Neural progenitor cell (in vitro differentiated cells): Measurements from ENCODE around the gene TRPM2. TPM values are rescaled to one million over a fixed set of nuclear protein-coding genes. Genes with fewer than 3 reads are reported as not detected.

Experiments
- DNase-seq: peaks from one replicate; pipeline ENCODE4 v3.0.0-alpha.2; 2016; ENCODE audit warnings: low spot score
- H2AFZ ChIP-seq: fragments of 200-600 bp; sonication (generic); replicated peaks from 2 replicates; pipeline ENCODE4 v1.6.1; 2016; ENCODE audit warnings: antibody characterized with exemption
- H3F3A ChIP-seq: fragments of 200-600 bp; sonication (generic); 2 replicates; pipeline ENCODE4 v1.6.1; 2016; ENCODE audit warnings: antibody characterized with exemption, low read depth
- H3K27ac ChIP-seq: fragments of 200-600 bp; sonication (generic); 2 replicates; pipeline ENCODE4 v1.5.1; 2016; ENCODE audit warnings: mild to moderate bottlenecking
- H3K27me3 ChIP-seq: fragments of 200-600 bp; sonication (generic); 2 replicates; pipeline ENCODE4 v1.6.1; 2016; ENCODE audit warnings: mild to moderate bottlenecking, moderate library complexity
- H3K36me3 ChIP-seq: fragments of 200-600 bp; sonication (generic); 2 replicates; pipeline ENCODE4 v1.5.1; 2016
- H3K4me1 ChIP-seq: fragments of 200-600 bp; sonication (generic); 2 replicates; pipeline ENCODE4 v1.6.1; 2016; ENCODE audit warnings: mixed run types
- H3K4me2 ChIP-seq: fragments of 200-600 bp; sonication (generic); 2 replicates; pipeline ENCODE4 v1.6.1; 2016
- H3K4me3 ChIP-seq: fragments of 200-600 bp; sonication (generic); 2 replicates; pipeline ENCODE4 v1.5.1; 2016
- H3K79me2 ChIP-seq: fragments of 200-600 bp; sonication (generic); 2 replicates; pipeline ENCODE4 v1.6.1; 2016; ENCODE audit warnings: low read depth
- H3K9ac ChIP-seq: fragments of 200-600 bp; sonication (generic); 2 replicates; pipeline ENCODE4 v1.6.1; 2016
- H3K9me3 ChIP-seq: fragments of 200-600 bp; sonication (generic); 2 replicates; pipeline ENCODE4 v1.5.1; 2016; ENCODE audit warnings: low read depth
- H4K20me1 ChIP-seq: fragments of 200-600 bp; sonication (generic); 2 replicates; pipeline ENCODE4 v1.6.1; 2016; ENCODE audit warnings: low read depth
- H3K27ac Mint-ChIP-seq: 3 replicates; pipeline ENCODE4 v1.8.0; 2021; ENCODE audit warnings: mixed read lengths
- H3K27me3 Mint-ChIP-seq: 2 replicates; pipeline ENCODE4 v1.8.0; 2022; ENCODE audit warnings: low read depth, mild to moderate bottlenecking, inconsistent platforms, moderate library complexity, mixed read lengths; ENCODE audit not compliant: insufficient read depth
- H3K36me3 Mint-ChIP-seq: 3 replicates; pipeline ENCODE4 v1.8.0; 2021; ENCODE audit warnings: mixed read lengths
- H3K4me1 Mint-ChIP-seq: 3 replicates; pipeline ENCODE4 v1.8.0; 2021; ENCODE audit warnings: mixed read lengths
- H3K4me3 Mint-ChIP-seq: 3 replicates; pipeline ENCODE4 v1.8.0; 2021; ENCODE audit warnings: mild to moderate bottlenecking, moderate library complexity, mixed read lengths
- H3K9me3 Mint-ChIP-seq: 3 replicates; pipeline ENCODE4 v1.8.0; 2020; ENCODE audit warnings: mixed read lengths
- EZH2 ChIP-seq: fragments of 200-600 bp; sonication (generic); IDR thresholded peaks from 2 replicates; pipeline ENCODE4 v1.6.1; 2017; ENCODE audit warnings: antibody characterized with exemption, mild to moderate bottlenecking, moderate library complexity
- EZH2phosphoT487 ChIP-seq: fragments of 200-600 bp; sonication (generic); IDR thresholded peaks from 2 replicates; pipeline ENCODE4 v1.6.1; 2017; ENCODE audit warnings: antibody characterized with exemption
- total RNA-seq: library from RNA; depleted of rRNA; stranded (reverse); fragments of >200 nt; gene quantifications from 2 replicates; pipeline ENCODE4 v1.2.3, GENCODE V29; 2015; ENCODE audit warnings: low replicate concordance
- TF ChIP-seq, protein P1 (sequence below): fragments of 200-600 bp; sonication (generic); IDR thresholded peaks from 2 replicates; pipeline ENCODE4 v1.5.1; 2017; ENCODE audit warnings: antibody characterized with exemption, mild to moderate bottlenecking

TRPM2 gene
- total RNA-seq, 1 donor from 2014 or later = not detected

DNA sequence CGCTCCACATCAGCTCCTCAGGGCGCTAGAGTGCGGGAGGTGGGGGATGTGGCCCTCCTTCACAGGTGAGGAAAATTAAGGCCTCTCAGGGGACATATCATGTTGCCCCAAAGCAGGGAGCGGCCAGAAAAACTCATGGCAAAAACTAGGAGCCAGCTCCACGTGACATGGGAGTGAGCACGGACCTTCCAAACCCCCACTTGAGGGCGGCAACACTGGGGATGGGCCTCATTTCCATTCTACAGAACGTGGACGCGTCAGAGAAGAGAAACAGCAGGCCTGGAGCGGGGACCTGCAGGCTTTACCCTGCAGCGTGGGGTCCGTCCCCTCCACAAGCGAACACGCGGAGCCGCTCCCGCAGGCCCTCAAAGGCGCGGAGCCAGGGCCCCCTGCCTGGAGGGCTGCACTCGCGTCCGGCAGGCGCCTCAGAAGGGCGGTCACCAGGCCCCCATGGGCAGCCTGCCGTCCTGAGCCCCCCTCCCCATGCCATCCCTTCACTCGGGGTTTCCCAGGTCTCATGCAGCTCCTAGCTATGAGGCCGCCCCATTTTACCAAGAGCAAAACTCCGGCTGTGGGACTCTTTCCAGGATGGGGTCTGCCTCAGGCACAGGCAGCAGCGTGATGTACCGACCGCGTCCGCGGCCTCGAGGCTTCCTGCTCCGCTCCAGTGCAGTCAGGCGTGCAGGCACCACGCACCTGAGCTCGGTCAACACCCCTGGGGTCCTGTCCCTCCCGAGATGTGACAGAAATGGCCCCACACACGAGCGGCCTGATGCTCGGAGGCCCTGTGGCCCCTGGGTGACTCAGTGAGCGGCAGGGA, 19.7 kb upstream of the TRPM2 start:
- H3K9me3 Mint-ChIP-seq = no peaks in the 10 kb centered on the region
- peaks cover 15% of the 10 kb centered on the region for H3K4me1 Mint-ChIP-seq

DNA sequence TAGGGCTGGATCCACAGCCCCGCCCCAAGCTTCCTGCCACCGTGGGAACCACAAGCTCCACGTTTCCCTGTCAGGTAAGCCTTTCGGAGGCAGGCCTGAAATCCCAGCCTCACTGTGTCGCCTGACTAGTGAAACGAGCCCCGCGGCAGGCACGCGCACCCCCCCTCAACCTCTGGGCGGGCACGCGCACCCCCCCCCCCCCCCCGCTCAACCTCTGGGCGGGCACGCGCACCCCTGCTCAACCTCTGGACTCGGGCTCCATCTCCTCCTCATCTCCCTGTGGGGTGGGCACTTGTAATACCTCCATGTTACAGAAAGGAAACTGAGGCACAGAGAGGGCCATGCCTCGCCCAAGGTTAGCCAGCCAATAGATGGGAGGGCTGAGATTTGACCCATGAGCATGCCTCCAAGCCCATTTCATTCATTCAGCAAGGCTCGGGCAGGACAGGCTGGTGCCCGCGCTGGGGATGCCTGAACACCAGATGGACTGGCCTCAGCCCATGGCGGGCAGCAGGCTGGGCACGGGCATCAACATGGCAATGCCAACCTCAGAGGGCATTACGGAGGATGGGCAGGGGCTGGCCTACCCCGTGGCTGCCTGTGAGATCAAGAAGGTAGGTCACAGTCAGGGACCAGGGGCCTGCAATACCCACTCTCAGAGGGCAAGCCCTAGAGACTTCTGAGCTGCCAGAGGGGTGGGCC, 18.9 kb upstream of the TRPM2 start:
- no peak for DNase-seq
- no peaks in the 10 kb centered on the region for H3K79me2 ChIP-seq
- H3K9me3 Mint-ChIP-seq = no peaks in the 10 kb centered on the region
- no peak overlapping the region for H3K4me2 ChIP-seq
- no peak overlapping the region for H3K27ac Mint-ChIP-seq
- no peak overlapping the region for H3K4me3 ChIP-seq
- no peak overlapping the region for H3K9ac ChIP-seq
- no peaks in the 10 kb centered on the region for H3K4me1 ChIP-seq
- peaks cover 3% of the 10 kb centered on the region for H3K36me3 Mint-ChIP-seq
- TF ChIP-seq, protein P1, sequence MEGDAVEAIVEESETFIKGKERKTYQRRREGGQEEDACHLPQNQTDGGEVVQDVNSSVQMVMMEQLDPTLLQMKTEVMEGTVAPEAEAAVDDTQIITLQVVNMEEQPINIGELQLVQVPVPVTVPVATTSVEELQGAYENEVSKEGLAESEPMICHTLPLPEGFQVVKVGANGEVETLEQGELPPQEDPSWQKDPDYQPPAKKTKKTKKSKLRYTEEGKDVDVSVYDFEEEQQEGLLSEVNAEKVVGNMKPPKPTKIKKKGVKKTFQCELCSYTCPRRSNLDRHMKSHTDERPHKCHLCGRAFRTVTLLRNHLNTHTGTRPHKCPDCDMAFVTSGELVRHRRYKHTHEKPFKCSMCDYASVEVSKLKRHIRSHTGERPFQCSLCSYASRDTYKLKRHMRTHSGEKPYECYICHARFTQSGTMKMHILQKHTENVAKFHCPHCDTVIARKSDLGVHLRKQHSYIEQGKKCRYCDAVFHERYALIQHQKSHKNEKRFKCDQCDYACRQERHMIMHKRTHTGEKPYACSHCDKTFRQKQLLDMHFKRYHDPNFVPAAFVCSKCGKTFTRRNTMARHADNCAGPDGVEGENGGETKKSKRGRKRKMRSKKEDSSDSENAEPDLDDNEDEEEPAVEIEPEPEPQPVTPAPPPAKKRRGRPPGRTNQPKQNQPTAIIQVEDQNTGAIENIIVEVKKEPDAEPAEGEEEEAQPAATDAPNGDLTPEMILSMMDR = no peak
- TF ChIP-seq EZH2phosphoT487 = no peak
- TF ChIP-seq EZH2 = no peak
- peaks cover 2% of the 10 kb centered on the region for H3F3A ChIP-seq
- H3K27me3 Mint-ChIP-seq = peaks cover 6% of the 10 kb centered on the region
- H4K20me1 ChIP-seq = peaks cover 6% of the 10 kb centered on the region
- no peaks in the 10 kb centered on the region for H3K27me3 ChIP-seq
- no peak overlapping the region for H3K4me3 Mint-ChIP-seq
- H2AFZ ChIP-seq = no peak overlapping the region
- H3K36me3 ChIP-seq = no peaks in the 10 kb centered on the region
- H3K4me1 Mint-ChIP-seq = peaks cover 16% of the 10 kb centered on the region
- H3K9me3 ChIP-seq = no peaks in the 10 kb centered on the region
- H3K27ac ChIP-seq = no peak overlapping the region

More for the DNA sequence above, 19.7 kb upstream of the TRPM2 start:
- Mint-ChIP-seq H3K36me3 (peaks cover 3% of the 10 kb centered on the region), H3K27ac (no peak overlapping the region), H3K27me3 (peaks cover 6% of the 10 kb centered on the region), H3K4me3 (no peak overlapping the region)
- Histone ChIP-seq H3K36me3 (no peaks in the 10 kb centered on the region), H3K27ac (no peak overlapping the region), H3F3A (no peaks in the 10 kb centered on the region), H3K27me3 (no peaks in the 10 kb centered on the region), H3K79me2 (no peaks in the 10 kb centered on the region), H3K4me3 (no peak overlapping the region), H2AFZ (no peak overlapping the region), H3K4me1 (no peaks in the 10 kb centered on the region), H3K4me2 (no peak overlapping the region), H4K20me1 (peaks cover 6% of the 10 kb centered on the region), H3K9ac (no peak overlapping the region), H3K9me3 (no peaks in the 10 kb centered on the region)
- no peak for TF ChIP-seq EZH2
- TF ChIP-seq EZH2phosphoT487 = no peak
- TF ChIP-seq, protein P1 = no peak
- DNase-seq = no peak

DNA sequence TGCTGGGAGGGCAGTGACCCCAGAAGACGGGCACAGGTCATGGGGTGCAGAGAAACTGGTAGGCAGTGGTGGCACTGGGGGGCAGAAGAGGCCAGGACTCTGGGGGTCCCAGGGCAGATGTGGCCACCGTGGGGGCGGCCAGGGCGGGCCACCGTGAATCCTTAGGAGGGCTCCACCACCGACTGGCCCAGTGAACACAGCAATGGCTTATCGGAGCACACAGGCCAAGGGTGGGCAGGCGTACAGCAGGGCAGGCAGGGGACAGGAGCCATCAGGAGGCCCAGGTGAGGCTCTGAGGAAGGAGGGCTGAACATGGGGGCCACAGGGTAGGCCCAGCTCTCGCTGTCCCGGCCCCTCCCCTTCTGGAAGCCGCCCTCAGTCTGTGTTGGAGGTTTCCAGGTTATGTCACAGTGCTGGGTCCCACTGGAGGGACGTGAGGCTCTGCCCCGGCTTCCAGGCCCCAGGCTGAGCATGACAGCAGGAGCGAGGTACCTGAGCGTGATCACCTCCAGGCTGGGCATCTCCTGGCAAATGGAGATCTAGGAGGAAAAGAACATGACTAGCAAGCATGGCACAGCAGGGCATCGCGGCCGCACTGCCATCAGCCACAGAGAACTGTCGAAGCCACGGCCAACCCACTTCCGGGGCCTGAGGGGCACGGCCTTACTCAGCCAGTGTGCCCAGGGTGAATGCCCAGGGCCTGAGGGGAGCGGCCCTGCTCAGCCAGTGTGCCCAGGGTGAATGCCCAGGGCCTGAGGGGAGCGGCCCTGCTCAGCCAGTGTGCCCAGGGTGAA, 18.0 kb upstream of the TRPM2 start:
- H2AFZ ChIP-seq = no peak overlapping the region
- Mint-ChIP-seq H3K4me3 (no peak overlapping the region), H3K9me3 (no peaks in the 10 kb centered on the region), H3K4me1 (peaks cover 24% of the 10 kb centered on the region), H3K27me3 (peaks cover 10% of the 10 kb centered on the region), H3K36me3 (peaks cover 3% of the 10 kb centered on the region), H3K27ac (no peak overlapping the region)
- no peaks in the 10 kb centered on the region for H3K79me2 ChIP-seq
- no peaks in the 10 kb centered on the region for H3K36me3 ChIP-seq
- H3K4me3 ChIP-seq = no peak overlapping the region
- no peaks in the 10 kb centered on the region for H3K27me3 ChIP-seq
- no peak overlapping the region for H3K4me2 ChIP-seq
- H3K9ac ChIP-seq = no peak overlapping the region
- no peaks in the 10 kb centered on the region for H3K4me1 ChIP-seq
- H3F3A ChIP-seq = peaks cover 8% of the 10 kb centered on the region
- TF ChIP-seq, protein P1 = no peak
- TF ChIP-seq EZH2phosphoT487 (no peak), EZH2 (no peak)
- H3K27ac ChIP-seq = no peak overlapping the region
- peaks cover 6% of the 10 kb centered on the region for H4K20me1 ChIP-seq
- H3K9me3 ChIP-seq = no peaks in the 10 kb centered on the region
- no peak for DNase-seq
